Thoracic aorta endothelial cell (primary cell): ENCODE measurements around the gene RAB17. TPM values are rescaled to one million over a fixed set of nuclear protein-coding genes. Genes with fewer than 3 reads are reported as not detected.

Experiments used
- small RNA-seq: library from RNA; depleted of rRNA; stranded (forward); fragments of <200 nt; gene quantifications from one replicate; pipeline ENCODE3, GENCODE V24; 2012
- total RNA-seq: library from RNA; depleted of rRNA; stranded (reverse); fragments of >200 nt; gene quantifications from 2 replicates; pipeline ENCODE4 v1.2.3, GENCODE V29; 2012

RAB17 gene, protein sequence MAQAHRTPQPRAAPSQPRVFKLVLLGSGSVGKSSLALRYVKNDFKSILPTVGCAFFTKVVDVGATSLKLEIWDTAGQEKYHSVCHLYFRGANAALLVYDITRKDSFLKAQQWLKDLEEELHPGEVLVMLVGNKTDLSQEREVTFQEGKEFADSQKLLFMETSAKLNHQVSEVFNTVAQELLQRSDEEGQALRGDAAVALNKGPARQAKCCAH
- 2.9 and 5.5 TPM in 2 replicates for total RNA-seq

GRCh38 chr2:237590272-237591140, at the start of gene RAB17:
RAB17 (minus strand) TSS chr2:237590734; CDS start chr2:237586154, 4,580 bp downstream.

GRCh38 chr2:237627441-237628246, 37.1 kb upstream of the RAB17 start, which contains the start of gene LRRFIP1:
LRRFIP1 (plus strand) TSS chr2:237627587; CDS start chr2:237627645, 58 bp downstream.

GRCh38 chr2:237566401-237567235, 23.9 kb downstream of the RAB17 start, which contains the start of gene PRLH:
PRLH (plus strand) TSS chr2:237566574; CDS start chr2:237566574, 0 bp downstream.

Small RNAs within 50 kb of the gene (small RNA-seq; reads per million reads assigned to genes)
- gene RNU6-1140P = 6.9 reads per million, percentile 87 among the genes with 10 or more reads in this experiment

Other genes starting within 250 kb of the RAB17 start
- gene COL6A3, start 176.6 kb downstream of the RAB17 start, total RNA-seq = 0.72 and 1.7 TPM in 2 replicates
- 0.27 TPM in 1 of 2 replicates, not detected in the other for gene MLPH, start 103.5 kb downstream of the RAB17 start, total RNA-seq
- gene PRLH, start 24.2 kb downstream of the RAB17 start, total RNA-seq = not detected in 2 replicates
- 209 and 245 TPM in 2 replicates for gene LRRFIP1, start 36.9 kb upstream of the RAB17 start, total RNA-seq
- 0.66 and 2.0 TPM in 2 replicates for gene RBM44, start 208.0 kb upstream of the RAB17 start, total RNA-seq